KBM-7 (cell line): ENCODE results near the gene BACH1.
"Not testable (repeated sequence)": the region's sequence is repeated elsewhere in the genome, so short reads cannot be mapped to it uniquely, and the experiment has no call there.

Experiments
- DNase-seq: peaks from one replicate; pipeline ENCODE4 v3.0.0-alpha.2; 2015
- in situ Hi-C: fragments of 300-500 bp; cut with MboI; formaldehyde crosslinking; loops from 2 replicates; pipeline ENCODE4 v1.14.3; 2020; ENCODE audit warnings: low sequenced_read_pairs, low pct_unique_long_range_greater_than_20kb, mixed read lengths

The BACH1 gene

DNA sequence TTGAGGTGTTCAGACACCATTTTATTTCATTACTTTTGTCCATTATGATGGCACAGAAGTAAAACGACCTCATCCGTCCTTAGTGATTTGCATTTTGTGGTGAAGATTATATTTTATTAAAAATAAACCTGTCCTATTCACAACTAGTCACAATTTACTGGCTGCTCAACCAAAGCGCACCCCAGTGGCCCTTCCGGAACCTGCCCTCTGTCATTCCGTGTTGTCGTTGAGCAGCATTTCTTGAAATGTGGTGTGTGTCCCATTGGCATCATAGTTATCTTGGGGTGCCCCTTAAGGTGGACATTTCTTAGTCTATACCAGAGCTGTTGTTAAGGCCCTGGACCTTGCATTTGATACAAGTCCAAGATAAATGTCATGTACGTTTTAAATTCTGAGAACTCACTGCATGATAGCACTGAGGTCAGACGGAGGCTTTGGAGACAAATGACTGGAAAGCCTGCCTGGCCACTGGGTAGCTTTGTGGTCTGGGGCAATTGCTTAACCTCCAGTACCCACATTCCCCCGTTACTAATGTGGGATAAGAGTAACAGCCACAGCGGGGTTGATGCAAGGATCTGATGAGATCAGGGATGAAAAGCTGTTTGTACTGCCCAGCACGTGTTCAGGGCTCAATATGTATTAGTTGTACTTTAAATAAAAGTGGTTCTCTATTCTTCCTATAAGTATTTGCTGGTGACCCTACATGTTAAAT, 36.2 kb downstream of the BACH1 start:
- in situ Hi-C loops, result no loop called here
- no peak for DNase-seq

DNA sequence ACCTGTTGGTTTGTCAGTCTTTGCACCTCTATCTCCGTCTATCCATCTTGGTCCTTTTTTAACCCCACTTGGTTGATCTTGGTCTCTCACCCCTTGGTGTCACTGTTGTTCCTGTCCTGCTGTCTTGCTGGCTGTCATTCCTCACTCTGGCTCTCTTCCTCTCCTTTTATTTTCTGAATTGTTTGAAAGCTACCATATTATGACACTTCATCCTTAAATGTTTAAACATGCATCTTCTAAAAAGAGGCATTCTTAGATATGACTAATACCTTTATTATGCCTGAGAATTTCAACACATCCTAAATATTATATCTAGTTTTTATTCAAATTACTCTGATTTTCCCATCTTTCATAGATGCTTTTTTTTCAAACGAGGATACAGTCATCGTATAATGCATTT, 37.0 kb downstream of the BACH1 start:
- in situ Hi-C loops, result no loop called here
- no peak for DNase-seq

DNA sequence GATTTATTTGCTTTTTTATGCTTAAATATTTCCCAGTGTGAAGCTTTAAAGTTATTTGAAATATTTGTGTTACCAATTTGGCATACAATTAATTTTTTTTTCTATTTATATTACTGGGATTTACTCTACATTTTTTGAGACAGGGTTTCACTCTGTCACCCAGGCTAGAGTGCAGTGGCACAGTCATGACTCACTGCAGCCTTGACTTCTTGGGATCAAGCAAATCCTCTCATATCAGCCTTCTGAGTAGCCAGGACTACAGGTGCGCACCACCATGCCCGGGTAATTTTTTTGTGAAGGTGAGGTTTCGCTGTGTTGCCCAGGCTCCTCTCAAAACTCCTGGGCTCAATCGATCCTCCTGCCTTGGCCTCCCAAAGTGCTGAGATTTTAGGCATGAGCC, 39.5 kb downstream of the BACH1 start:
- DNase-seq, result no peak
- in situ Hi-C loops, result no loop called here

DNA sequence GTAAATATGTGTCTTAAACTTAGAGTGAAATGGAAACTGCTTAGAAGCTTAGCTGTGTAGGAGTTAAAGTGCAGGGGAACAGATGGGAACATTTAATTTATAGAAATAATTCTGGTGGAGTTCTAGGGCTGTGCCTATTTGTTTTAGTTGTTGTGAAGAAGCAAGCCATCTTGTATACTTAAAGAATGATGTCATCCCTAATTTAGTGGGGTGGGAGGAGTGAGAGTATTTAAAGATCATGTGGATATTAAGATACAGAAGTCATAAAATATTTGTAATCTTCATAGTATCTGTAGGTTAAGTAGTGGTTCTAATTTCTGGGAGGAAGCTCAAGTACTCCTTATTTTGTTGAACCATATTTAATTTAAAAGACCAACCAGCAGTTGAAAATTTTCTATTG, 41.5 kb downstream of the BACH1 start:
- no peak for DNase-seq
- in situ Hi-C loops, result no loop called here

DNA sequence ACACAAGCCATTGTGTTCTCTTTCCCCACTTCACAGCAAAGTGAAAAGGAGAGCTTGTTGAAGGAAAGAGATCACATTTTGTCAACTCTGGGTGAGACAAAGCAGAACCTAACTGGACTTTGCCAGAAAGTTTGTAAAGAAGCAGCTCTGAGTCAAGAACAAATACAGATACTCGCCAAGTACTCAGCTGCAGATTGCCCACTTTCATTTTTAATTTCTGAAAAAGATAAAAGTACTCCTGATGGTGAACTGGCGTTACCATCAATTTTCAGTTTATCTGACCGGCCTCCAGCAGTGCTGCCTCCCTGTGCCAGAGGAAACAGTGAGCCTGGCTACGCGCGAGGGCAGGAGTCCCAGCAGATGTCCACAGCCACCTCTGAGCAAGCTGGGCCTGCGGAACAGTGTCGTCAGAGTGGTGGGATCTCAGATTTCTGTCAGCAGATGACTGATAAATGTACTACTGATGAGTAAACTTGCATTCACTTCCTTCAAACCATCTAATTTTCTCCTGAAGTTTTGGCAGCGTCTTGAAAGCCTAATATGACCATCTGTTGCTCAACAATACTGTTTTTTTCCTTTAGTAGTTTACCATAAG, 43.7 kb downstream of the BACH1 start:
- DNase-seq, result no peak
- in situ Hi-C loops, result no loop called here

DNA sequence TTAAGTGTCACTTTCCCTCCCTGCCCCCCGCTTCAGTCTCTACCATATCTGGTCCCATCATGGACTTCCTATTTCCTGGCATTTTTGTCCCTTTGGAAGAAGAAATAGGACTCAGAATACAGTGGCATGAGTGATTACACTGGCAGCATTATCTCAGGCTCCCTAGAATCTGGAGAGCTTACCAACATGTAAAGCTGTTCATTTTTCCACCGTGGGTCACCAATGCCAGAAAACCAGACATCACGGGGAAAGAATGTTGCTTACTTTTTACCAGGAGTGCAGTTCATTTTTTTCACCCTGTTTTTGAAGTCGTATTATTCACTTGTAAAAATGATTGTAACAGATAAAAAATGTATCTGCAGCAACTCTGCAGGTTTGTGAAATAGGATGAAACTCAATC, 44.8 kb downstream of the BACH1 start:
- in situ Hi-C loops, result no loop called here
- no peak for DNase-seq

DNA sequence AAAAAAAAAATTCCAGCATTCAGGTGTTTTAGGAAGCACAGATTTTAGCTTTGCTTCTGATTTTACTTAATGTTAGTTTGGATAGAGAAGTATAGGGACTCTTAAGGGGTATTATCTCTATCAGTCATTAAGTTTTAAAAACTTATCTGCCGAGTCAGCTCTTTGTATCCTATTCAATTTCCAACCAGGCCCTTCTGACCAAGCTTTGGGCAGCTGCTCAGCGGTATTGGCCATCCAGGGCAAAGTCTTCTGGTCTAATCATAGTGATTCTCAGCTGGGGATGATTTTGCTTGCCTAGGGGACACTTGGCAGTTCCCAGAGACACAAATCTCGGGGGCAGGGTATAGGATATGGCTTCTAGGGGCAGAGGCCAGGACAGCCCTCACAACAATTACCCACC, 47.6 kb downstream of the BACH1 start:
- DNase-seq, result no peak
- in situ Hi-C loops, result no loop called here

DNA sequence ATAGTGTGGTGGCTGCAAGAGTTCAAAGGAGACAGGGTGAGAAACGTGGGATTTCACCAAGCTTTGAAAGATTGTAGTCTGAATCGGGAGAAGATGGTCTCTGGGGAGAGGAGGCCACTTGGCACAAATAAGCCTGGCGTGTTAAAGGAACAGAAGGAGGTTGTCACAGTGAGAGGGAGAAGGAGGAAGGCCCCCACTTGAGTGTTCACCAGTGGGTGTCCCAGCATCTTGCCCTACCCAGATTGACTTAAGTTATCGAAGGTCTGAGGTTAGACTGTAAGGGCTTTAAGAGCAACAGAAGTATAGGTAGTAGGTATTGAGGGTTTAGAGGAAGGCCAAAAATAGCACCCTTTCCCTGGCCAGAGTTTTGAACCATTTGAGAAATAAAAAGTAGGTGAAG, 48.0 kb downstream of the BACH1 start:
- no peak for DNase-seq
- in situ Hi-C loops, result no loop called here

DNA sequence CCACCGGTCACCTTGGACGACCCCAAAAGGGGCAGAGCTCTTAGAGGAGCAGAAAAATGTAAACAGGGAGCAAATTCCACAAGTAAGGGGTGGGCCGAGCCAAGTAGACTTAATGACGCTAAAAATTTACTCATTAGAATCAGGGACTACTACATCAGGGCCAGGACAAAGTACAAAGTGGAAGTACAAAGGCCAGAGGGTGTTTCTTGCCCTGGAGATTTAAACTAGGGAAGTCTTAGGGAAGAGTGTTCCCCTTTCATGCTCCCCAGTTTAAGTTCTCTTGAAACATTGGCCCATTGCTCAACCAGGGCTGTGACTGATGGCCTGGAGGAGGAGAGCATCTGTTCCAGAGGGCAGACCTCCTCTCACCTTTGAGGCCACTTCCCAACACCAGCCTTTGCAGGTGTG, 48.6 kb downstream of the BACH1 start:
- peak; percentile 12 for DNase-seq
- in situ Hi-C loops, result no loop called here

DNA sequence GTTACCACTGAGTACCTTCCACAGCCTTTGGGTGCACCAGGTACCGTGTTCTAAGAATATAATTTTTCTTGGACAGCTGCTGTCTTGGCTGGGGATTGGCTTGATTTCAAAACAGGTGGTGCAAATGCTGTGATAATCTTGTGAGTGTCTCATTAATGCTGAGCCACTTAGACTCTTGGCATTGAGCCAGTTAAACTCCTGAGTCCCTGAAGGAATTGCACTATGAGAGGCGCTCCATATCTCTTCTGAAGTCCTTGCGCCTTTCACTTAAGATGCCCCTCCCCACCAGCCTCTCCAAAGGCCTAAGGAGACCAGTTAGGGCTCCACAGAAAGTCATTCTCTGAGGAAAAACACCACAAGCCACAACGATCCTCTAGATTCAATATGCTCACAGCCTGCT, 51.0 kb downstream of the BACH1 start:
- in situ Hi-C loops, result loop anchor here (25.0 kb wide), 1 partner anchor 187 kb away; no protein-coding TSS in a partner anchor
- no peak for DNase-seq

DNA sequence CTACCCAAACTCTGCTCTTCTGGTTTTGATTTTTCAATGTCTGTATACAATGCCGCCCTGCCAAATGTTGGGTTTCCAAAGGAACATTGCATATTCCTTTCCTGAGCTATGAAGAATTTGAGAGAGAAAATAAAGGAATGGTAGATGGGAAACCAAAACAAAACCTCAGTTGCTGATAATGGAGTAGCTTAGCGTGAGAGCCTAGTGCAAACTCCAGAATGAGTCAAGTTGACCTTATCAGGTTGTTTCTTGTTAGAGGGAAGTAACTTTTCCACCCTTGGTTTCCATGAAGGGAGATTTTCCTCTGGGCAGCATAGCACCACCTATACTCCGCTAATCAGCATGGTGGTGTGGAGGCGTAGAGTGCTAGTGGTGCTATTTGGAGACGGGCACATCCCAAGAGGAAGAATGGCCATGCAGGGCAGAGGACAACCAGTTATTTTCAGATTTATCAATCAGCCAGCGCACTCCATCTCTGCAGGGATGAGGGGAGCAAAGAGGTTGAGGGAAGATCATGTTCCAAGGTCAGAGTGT, 51.6 kb downstream of the BACH1 start:
- in situ Hi-C loops, result loop anchor here (25.0 kb wide), 1 partner anchor 188 kb away; no protein-coding TSS in a partner anchor
- DNase-seq, result no peak

DNA sequence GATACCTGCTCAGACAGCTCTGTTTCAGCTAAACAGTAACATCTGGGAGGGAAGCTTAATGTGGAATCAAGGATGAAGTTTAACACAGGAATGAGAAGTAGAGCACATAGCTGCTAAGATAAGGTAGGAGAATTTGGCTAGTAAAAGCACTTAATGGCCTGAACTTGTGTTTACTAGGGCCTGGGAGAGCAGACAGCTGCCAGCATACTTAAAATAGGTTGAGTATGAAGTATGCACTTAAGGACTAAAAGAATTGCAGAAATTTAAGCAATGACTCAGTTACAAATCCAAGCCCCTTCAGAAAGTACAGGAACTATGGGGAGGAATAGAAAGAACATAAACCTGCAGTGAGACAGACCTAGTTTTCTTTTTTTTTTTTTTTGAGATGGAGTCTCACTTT, 53.0 kb downstream of the BACH1 start:
- DNase-seq, result no peak
- in situ Hi-C loops, result loop anchor here (25.0 kb wide), 1 partner anchor 189 kb away; no protein-coding TSS in a partner anchor

DNA sequence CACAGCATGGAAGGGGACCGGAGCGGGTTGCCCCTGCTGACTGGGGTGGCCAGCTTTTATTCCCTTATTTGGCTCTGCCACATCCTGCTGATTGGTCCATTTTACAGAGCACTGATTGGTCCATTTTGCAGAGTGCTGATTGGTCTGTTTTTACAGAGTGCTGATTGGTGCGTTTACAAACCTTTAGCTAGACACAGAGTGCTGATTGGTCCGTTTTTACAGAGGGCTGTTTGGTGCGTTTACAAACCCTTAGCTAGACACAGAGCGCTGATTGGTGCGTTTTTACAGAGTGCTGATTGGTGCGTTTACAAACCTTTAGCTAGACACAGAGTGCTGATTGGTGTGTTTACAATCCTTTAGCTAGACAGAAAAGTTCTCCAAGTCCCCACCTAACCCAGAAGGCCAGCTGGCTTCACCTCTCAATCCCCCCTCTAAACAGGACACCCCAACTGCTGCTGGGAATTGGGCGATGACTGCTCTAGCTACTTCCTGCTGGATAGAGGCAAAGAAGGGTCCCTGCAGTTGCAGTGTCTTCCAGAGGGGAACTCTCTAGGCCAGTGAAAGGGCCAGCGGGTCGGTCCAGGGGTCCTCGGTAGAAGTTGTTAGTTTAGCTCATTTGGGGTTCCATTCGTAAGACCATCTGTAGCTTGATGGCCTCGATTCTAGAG, 56.5 kb downstream of the BACH1 start:
- in situ Hi-C loops, result loop anchor here (25.0 kb wide), 1 partner anchor 193 kb away; no protein-coding TSS in a partner anchor
- not testable (repeated sequence) for DNase-seq

DNA sequence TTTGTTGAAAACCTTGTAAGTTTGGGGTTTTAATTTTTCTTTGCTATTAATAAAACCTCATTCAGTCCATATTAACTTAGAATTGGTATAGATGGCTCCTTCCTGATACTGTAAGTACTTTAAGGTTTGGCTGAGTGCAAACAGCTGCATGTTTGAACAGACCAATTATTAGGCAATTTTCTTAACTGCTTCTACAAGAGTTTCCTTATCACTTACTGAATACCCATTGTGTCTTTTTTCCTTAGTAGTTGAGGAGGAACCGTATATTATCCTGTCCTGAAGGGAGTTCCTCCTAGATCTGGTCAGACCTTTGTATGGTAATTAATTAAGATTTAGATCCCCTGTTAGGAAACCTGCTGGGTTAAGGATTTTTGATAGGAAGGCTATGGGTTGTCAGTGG, 57.6 kb downstream of the BACH1 start:
- in situ Hi-C loops, result loop anchor here (25.0 kb wide), 1 partner anchor 194 kb away; no protein-coding TSS in a partner anchor
- DNase-seq, result not testable (repeated sequence)

DNA sequence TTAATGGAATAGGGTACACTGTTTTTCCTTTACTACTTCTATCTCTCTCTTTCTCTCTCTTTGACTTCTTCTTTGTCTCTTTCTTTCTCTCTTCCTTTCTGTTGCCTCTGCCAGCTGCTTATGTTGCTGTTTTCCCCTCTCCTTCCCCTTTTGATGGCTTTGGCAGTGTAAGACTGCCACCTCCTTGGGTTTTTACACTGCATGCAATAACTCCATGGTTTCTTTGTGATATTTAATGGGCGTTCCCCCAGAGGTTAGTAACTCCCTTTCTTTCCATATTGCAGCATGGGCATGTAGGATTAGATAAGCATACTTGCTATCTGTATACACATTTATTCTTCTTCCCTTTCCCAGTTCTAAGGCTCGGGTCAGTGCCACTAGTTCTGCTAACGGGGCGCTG, 58.1 kb downstream of the BACH1 start:
- in situ Hi-C loops, result loop anchor here (25.0 kb wide), 1 partner anchor 195 kb away; no protein-coding TSS in a partner anchor
- not testable (repeated sequence) for DNase-seq

DNA sequence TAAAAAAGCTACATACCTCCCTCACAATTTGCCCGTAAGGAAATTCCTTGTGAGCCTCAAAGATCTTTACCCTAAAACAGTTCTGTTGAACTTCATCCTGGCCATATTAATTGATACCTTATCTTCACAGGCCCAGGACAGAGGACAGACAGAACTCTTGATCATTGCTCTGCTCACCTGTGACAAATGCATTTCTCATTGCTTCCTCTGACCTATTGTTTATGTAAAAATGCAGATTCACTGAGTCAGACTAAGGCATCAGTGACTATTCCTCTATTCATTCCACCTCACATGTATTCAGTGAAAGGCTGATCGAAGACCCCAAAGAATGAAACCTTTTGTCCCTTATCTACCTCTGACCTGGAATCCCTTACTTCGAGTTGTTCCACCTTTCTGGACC, 61.0 kb downstream of the BACH1 start:
- no peak for DNase-seq
- in situ Hi-C loops, result loop anchor here (25.0 kb wide), 1 partner anchor 197 kb away; no protein-coding TSS in a partner anchor

DNA sequence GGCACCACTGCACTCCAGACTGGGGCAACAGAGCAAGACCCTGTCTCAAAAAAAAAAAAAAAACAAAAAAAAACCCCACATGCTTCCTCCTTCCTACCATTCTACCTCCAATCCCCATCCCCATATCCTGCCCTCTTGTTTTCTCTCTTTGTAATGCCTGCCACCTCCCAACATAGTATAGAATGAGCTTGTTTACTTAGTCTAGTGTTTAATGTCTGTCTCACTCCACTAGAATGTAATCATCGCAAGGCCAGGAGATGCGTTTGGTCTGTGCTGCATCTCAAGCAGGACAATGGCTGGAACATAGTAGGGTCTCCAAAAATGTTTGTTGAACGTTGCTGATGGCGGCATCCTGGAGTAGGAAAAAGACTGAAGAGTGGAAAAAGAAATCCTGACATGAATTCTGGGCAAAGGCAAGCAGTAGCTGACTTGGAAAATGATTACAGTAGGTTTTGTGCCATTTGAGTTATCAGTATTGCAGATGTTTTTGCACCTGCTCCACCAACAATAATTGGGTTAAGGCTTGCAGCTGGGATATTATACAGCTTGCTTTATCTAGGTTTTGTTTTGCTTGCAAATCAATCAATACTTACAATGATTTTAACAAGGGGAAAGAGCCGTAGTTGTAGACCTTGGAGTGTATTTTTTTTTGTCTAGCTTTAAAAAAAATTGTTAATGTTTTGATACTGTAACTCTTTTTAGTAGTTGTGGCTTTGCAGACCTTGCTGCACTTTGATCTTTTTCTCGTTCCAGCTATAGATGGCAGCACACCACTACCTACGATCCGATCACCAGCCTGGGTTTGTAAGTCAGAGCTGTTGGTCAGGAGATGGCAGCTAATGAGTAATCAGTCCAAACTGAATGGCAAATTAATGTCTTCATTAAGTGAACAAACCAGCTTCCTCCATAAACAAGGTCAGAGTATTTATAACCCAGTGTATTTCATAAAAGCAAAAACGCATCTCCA, 62.4 kb downstream of the BACH1 start:
- no peak for DNase-seq
- in situ Hi-C loops, result loop anchor here (25.0 kb wide), 1 partner anchor 199 kb away; no protein-coding TSS in a partner anchor

DNA sequence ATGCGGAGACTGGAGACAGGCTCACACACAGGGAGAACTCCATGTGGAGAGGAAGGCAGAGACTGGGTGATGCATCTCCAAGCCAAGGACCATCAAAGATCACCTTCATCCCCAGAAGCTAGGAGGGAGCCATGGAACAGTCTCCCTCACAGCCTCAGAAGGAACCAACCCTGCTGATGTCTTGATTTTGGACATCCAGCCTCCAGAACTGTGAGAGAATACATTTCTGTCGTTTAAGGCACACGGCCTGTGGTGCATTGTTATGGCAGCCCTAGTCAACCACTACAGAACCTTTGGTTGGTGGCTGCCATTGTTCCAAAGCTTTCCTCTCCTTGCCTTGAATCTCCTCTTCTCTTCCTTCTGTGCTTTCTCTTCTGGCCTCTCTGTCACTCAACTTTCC, 64.0 kb downstream of the BACH1 start:
- in situ Hi-C loops, result loop anchor here (25.0 kb wide), 1 partner anchor 200 kb away; no protein-coding TSS in a partner anchor
- DNase-seq, result no peak
